ENCODE data around the gene MCIDAS. TPM values are rescaled to one million over a fixed set of nuclear protein-coding genes. Genes with fewer than 3 reads are reported as not detected.
A peak's percentile ranks its signal among the peaks of the same experiment; 100 is the strongest.

MCIDAS gene
- not detected for polyA plus RNA-seq (2013, experiment 1 of 4)
- 0.09 TPM for polyA plus RNA-seq (2013, experiment 2 of 4)
- polyA plus RNA-seq (2013, experiment 3 of 4): not detected
- polyA plus RNA-seq (2013, experiment 4 of 4): not detected

DNA sequence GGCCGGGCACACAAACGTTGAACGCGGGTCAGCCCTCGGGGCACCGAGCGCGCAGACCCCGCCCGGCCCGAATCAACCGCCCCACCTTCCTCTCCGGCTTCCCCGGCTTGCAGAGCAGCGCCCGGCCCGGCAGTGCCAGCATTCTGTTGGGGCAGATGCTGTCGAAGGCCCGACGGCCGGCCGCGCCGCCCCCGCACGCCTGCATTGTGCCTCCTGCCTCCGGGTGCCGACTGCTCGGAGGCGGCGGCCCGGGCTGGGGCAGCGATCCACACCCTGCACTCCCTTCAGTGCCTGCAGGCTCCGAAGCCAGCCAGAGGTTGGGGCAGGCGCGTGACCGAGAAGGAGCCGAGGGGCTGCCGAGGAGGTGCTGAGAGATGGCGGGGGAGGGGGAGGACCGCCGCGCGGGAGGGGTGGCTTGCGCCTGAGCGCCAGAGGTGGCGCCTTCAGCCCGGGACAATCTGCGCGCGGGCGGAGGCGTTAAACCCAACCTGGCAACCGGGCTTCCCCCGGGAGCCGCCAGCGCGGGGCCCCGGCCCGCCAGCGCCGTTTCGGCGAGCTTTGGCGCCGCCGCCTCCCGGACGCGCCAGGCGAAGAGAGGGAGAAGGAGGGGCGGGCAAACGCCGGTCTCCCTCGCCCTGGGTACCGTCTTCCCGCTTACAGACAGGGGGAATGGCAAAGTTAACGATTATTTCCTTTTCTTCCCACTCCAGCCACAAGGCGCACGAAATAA is at the start of gene MCIDAS:
MCIDAS (minus strand) TSS at position 382 of the 730 bp plus-strand sequence; CDS start at position 205, 177 bp downstream.
- 1% methylated on average over 80 of the region's 80 CpGs for whole genome bisulfite sequencing, 2 experiments
- peaks cover 100% of the 10 kb centered on the region for H3K27me3 ChIP-seq (ENCODE audit: control insufficient read depth, insufficient read depth, low read length, poor library complexity, severe bottlenecking)
- H3K4me1 ChIP-seq (ENCODE audit: control insufficient read depth, insufficient read depth, low read length): peaks cover 9% of the 10 kb centered on the region
- peak within 1 kb of the TSS; percentile 33 for H3K4me3 ChIP-seq (ENCODE audit: insufficient read depth, low read depth, low read length)
- H3K9me3 ChIP-seq (ENCODE audit: control insufficient read depth, low read length): no peaks in the 10 kb centered on the region
- H3K36me3 ChIP-seq (ENCODE audit: control insufficient read depth, insufficient read depth, low read length): no peaks in the 10 kb centered on the region
- H3K27ac ChIP-seq (ENCODE audit: insufficient read depth, low read depth, low read length, poor library complexity, severe bottlenecking): no peak within 1 kb of the TSS

DNA sequence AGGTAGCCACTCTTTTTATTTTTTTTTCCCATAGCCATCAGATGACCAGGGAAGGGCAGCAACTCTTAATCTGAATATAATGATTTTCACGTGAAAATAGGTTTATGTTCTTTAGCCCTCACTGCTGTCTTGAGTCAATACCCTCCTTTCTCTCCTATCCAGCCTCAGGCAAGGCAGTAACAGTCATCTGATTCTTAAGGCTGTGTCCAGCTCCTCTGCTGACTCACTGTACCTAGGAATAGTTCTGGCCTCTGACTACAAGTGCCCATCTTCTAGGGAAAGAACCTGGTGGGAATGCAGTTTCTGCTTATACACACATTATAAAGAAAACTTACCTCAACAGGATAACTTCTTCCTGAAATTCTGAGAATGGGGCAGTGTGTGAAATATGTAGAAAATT is 49.7 kb upstream of the MCIDAS start:
- Histone ChIP-seq H3K4me3 (ENCODE audit: insufficient read depth, low read depth, low read length) (no peak overlapping the region), H3K36me3 (ENCODE audit: control insufficient read depth, insufficient read depth, low read length) (peaks cover 15% of the 10 kb centered on the region), H3K9me3 (ENCODE audit: control insufficient read depth, low read length) (no peaks in the 10 kb centered on the region), H3K27me3 (ENCODE audit: control insufficient read depth, insufficient read depth, low read length, poor library complexity, severe bottlenecking) (no peaks in the 10 kb centered on the region), H3K27ac (ENCODE audit: insufficient read depth, low read depth, low read length, poor library complexity, severe bottlenecking) (no peak overlapping the region), H3K4me1 (ENCODE audit: control insufficient read depth, insufficient read depth, low read length) (no peaks in the 10 kb centered on the region)
- 92 to 100% methylated on average over 1 of the region's 1 CpG for WGBS, 2 experiments

DNA sequence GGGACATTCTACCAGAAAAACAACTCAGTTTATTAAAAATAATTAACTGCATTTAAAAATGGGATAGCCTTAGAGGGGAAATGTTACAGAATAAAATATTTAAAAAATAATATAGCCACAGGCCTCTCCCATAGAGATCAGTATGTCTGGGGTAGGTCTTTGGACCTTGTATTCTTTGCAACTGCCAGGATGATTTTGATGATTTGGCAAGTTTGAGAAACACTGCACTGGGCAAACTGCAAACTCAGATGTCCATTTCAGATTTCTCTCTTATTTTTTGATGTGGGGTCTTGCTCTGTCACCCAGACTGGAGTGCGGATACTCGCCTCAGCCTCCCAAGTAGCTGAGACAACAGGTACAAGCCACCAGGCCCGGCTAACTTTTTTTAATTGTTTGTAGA is 31.2 kb upstream of the MCIDAS start:
- 96% methylated on average over 3 of the region's 3 CpGs for whole genome bisulfite sequencing, 2 experiments
- Histone ChIP-seq H3K27me3 (ENCODE audit: control insufficient read depth, insufficient read depth, low read length, poor library complexity, severe bottlenecking) (no peaks in the 10 kb centered on the region), H3K4me3 (ENCODE audit: insufficient read depth, low read depth, low read length) (no peak overlapping the region), H3K27ac (ENCODE audit: insufficient read depth, low read depth, low read length, poor library complexity, severe bottlenecking) (no peak overlapping the region), H3K4me1 (ENCODE audit: control insufficient read depth, insufficient read depth, low read length) (no peaks in the 10 kb centered on the region), H3K9me3 (ENCODE audit: control insufficient read depth, low read length) (no peaks in the 10 kb centered on the region), H3K36me3 (ENCODE audit: control insufficient read depth, insufficient read depth, low read length) (peaks cover 12% of the 10 kb centered on the region)

DNA sequence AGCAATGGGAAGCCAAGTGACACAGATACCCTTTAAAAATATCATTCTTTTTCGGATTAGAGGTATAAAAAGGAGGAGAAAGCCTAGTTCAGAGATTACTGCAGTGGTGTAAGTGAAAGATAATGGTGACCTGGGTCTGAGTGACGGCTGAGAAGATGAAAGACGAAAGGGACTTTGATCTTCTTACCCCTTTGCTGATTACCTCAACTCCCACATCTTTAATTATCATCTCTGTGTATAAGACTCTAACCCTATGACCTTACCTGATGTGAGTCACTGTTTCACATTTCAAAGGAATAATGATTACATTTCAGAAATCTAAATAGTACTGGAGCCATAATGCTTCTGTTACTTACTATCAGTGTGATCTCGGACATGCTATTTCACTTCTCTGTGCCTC is 27.7 kb upstream of the MCIDAS start:
- WGBS, 2 experiments: 91% methylated on average over 3 to 4 of the region's 4 CpGs
- peaks cover 10% of the 10 kb centered on the region for H3K36me3 ChIP-seq (ENCODE audit: control insufficient read depth, insufficient read depth, low read length)

DNA sequence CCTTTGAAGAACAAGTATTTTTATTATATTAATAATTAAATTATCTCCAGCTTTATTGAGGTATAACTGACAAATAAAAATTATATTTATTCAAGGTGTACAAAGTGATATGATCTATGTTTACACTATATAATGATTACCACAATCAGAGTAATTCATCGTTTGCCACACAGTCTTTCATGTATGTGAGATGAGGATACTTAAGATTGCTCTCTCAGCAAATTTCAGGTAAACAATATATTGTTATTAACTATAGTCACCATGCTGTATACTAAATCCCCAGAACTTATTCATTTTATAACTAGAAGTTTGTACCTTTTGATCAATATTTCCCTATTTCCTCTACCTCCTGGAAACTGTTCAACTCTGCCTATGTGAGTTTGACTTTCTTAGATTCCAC is 22.9 kb upstream of the MCIDAS start:
- H3K27me3 ChIP-seq (ENCODE audit: control insufficient read depth, insufficient read depth, low read length, poor library complexity, severe bottlenecking): no peaks in the 10 kb centered on the region
- H3K9me3 ChIP-seq (ENCODE audit: control insufficient read depth, low read length): no peaks in the 10 kb centered on the region
- H3K27ac ChIP-seq (ENCODE audit: insufficient read depth, low read depth, low read length, poor library complexity, severe bottlenecking): no peak overlapping the region
- WGBS, 2 experiments: no CpG with 5 or more reads among the region's 1 CpG
- H3K4me3 ChIP-seq (ENCODE audit: insufficient read depth, low read depth, low read length): no peak overlapping the region
- H3K4me1 ChIP-seq (ENCODE audit: control insufficient read depth, insufficient read depth, low read length): no peaks in the 10 kb centered on the region
- no peaks in the 10 kb centered on the region for H3K36me3 ChIP-seq (ENCODE audit: control insufficient read depth, insufficient read depth, low read length)

More for the DNA sequence above, 27.7 kb upstream of the MCIDAS start:
- Histone ChIP-seq H3K4me1 (ENCODE audit: control insufficient read depth, insufficient read depth, low read length) (no peaks in the 10 kb centered on the region), H3K27ac (ENCODE audit: insufficient read depth, low read depth, low read length, poor library complexity, severe bottlenecking) (no peak overlapping the region), H3K27me3 (ENCODE audit: control insufficient read depth, insufficient read depth, low read length, poor library complexity, severe bottlenecking) (no peaks in the 10 kb centered on the region), H3K9me3 (ENCODE audit: control insufficient read depth, low read length) (no peaks in the 10 kb centered on the region), H3K4me3 (ENCODE audit: insufficient read depth, low read depth, low read length) (no peak overlapping the region)

DNA sequence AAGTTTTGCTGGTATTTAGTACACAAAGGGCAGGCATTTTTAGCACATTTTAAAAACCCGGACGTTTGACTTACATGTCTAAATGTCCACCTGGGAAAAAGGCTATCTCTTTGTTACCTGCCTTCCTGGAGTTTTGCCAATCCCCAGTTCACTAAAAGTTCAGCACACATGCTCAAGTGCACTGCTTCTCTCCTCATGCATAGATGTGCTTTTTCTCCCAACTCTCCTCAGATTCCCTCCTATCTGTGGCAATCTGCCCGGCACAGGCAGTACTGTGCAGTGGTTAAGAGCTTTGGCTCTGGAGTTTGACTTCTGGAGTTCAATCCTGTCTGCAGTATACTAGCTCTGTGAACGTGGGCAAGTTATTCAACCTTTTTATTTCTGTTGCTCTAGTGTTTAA is 14.6 kb upstream of the MCIDAS start:
- Histone ChIP-seq H3K27me3 (ENCODE audit: control insufficient read depth, insufficient read depth, low read length, poor library complexity, severe bottlenecking) (peaks cover 7% of the 10 kb centered on the region), H3K27ac (ENCODE audit: insufficient read depth, low read depth, low read length, poor library complexity, severe bottlenecking) (no peak overlapping the region), H3K4me3 (ENCODE audit: insufficient read depth, low read depth, low read length) (no peak overlapping the region), H3K9me3 (ENCODE audit: control insufficient read depth, low read length) (no peaks in the 10 kb centered on the region), H3K36me3 (ENCODE audit: control insufficient read depth, insufficient read depth, low read length) (no peaks in the 10 kb centered on the region), H3K4me1 (ENCODE audit: control insufficient read depth, insufficient read depth, low read length) (no peaks in the 10 kb centered on the region)
- 85 to 91% methylated on average over 4 of the region's 4 CpGs for WGBS, 2 experiments

DNA sequence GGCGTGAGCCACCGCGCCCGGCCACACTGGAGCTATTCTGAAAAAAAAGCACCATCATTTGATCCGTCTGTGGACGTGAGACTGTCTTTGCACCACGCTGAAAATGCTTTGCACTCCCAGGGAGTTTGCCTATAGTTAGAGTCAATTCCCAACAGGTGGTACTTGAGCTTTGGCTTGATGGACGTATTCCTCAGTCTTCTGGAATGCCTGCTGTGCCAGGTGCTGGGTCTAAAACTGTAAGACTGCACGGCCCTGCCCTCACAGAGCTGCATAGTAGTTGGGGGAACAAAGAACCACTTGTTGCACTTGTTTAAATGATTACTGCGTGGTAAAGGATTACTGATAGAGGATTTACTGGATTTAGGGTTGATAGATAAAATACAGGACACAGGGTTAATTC is 9.7 kb upstream of the MCIDAS start:
- H3K9me3 ChIP-seq (ENCODE audit: control insufficient read depth, low read length): no peaks in the 10 kb centered on the region
- H3K4me1 ChIP-seq (ENCODE audit: control insufficient read depth, insufficient read depth, low read length): peaks cover 11% of the 10 kb centered on the region
- no peak overlapping the region for H3K4me3 ChIP-seq (ENCODE audit: insufficient read depth, low read depth, low read length)
- H3K36me3 ChIP-seq (ENCODE audit: control insufficient read depth, insufficient read depth, low read length): no peaks in the 10 kb centered on the region
- 70 to 73% methylated on average over 10 of the region's 10 CpGs for WGBS, 2 experiments
- H3K27me3 ChIP-seq (ENCODE audit: control insufficient read depth, insufficient read depth, low read length, poor library complexity, severe bottlenecking): peaks cover 56% of the 10 kb centered on the region
- no peak overlapping the region for H3K27ac ChIP-seq (ENCODE audit: insufficient read depth, low read depth, low read length, poor library complexity, severe bottlenecking)

DNA sequence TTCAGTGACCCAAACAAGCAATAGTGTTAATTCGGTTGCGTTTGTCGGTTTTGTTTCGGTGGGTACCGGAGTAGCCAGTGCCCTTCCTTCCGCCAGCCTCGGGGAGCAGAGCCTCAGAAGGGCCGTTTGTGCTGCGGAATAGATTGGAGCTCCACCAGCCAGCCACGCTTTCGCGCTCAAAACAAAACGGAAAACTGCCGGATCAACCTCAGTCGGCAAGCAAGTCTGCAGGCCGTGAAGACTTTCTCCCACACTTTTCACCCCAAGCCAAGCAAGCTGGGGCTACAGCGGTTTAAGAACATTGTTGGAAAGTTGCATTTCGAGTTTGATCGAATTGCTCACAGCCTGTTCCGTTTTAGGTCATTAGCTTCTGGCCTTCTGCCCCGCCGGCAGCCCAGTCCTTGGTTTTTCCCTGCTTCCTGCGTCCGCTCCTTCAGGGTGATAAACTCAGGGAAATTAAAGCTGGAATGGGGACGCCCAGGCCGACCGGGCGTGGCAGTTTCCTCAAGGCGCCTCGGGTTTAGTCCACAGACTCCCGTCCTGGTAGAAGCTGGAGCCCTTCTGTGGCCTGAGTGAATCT is 7.1 kb upstream of the MCIDAS start:
- WGBS, 2 experiments: 2 to 3% methylated on average over 31 of the region's 31 CpGs
- Histone ChIP-seq H3K27ac (ENCODE audit: insufficient read depth, low read depth, low read length, poor library complexity, severe bottlenecking) (no peak overlapping the region), H3K4me1 (ENCODE audit: control insufficient read depth, insufficient read depth, low read length) (peaks cover 11% of the 10 kb centered on the region), H3K9me3 (ENCODE audit: control insufficient read depth, low read length) (no peaks in the 10 kb centered on the region), H3K27me3 (ENCODE audit: control insufficient read depth, insufficient read depth, low read length, poor library complexity, severe bottlenecking) (peaks cover 82% of the 10 kb centered on the region), H3K4me3 (ENCODE audit: insufficient read depth, low read depth, low read length) (peak overlapping the region; percentile 52), H3K36me3 (ENCODE audit: control insufficient read depth, insufficient read depth, low read length) (no peaks in the 10 kb centered on the region)

DNA sequence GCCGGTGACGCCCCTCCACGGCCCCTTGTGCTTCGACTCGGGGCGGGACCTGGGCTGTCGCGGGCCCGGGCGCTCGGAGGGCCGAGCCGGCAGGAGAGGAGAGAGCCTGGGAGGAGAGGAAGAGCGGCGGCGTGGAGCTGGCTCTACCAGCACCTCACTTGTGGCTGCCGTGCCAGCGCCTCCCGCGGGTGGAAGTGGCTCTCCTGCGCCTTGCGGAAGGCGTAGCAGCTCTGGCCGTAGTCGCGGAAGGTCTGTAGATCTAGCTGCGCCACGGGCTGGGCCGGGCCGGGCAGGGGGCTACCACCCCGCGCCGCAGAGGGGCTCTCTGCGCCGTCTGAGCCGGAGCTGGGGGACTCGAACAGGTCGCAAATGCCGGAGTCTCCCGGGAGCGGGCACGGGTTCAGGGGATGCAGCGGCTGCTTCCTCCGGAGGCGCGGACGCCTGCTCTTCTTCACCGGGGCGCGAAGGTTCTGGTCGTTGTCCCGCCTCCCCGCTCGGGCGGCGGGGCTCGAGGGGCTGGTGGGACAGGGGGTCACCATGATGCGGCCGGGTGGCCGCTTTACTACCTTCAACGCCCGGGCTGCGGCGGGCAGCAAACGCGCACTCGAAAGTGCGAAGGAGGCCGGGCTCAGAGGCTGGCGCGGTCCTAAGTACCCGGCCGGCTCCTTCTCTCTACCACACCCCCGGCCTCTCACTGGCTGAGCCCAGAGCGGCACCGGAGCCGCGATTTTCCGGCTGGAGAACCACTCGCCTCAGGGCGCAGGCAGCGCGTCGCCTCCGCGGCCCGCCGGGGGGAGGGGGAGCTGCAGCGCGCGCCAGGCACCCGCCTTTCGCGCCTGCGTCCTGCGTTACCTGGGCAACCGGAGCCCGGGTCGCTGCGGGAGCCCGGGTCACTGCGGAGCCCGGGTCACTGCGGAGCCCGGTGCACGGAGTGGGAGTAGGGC is 6.1 kb upstream of the MCIDAS start, which contains the start of gene CCNO:
CCNO (minus strand) TSS at position 624 of the 944 bp plus-strand sequence; CDS start at position 539, 85 bp downstream.
- 0% methylated on average over 106 of the region's 106 CpGs for WGBS, 2 experiments
- peaks cover 11% of the 10 kb centered on the region for H3K4me1 ChIP-seq (ENCODE audit: control insufficient read depth, insufficient read depth, low read length)
- H3K27ac ChIP-seq (ENCODE audit: insufficient read depth, low read depth, low read length, poor library complexity, severe bottlenecking): no peak within 1 kb of the TSS
- no peaks in the 10 kb centered on the region for H3K36me3 ChIP-seq (ENCODE audit: control insufficient read depth, insufficient read depth, low read length)
- peaks cover 91% of the 10 kb centered on the region for H3K27me3 ChIP-seq (ENCODE audit: control insufficient read depth, insufficient read depth, low read length, poor library complexity, severe bottlenecking)
- no peaks in the 10 kb centered on the region for H3K9me3 ChIP-seq (ENCODE audit: control insufficient read depth, low read length)
- H3K4me3 ChIP-seq (ENCODE audit: insufficient read depth, low read depth, low read length): peak within 1 kb of the TSS; percentile 52

Data from ectodermal cell (in vitro differentiated cells).